KMS-11 (cell line): ENCODE results near the gene TPPP.

ENCODE experiments used
- H2AFZ ChIP-seq: fragments of 200-600 bp; sonication (generic); 2 replicates; pipeline ENCODE4 v1.6.1; 2016; ENCODE audit warnings: antibody characterized with exemption, mixed run types, low read depth
- H3K27ac ChIP-seq: fragments of 200-600 bp; sonication (generic); 2 replicates; pipeline ENCODE4 v1.6.1; 2016; ENCODE audit warnings: mild to moderate bottlenecking, mixed run types
- H3K27me3 ChIP-seq: fragments of 200-600 bp; sonication (generic); 2 replicates; pipeline ENCODE4 v1.6.1; 2017; ENCODE audit warnings: mild to moderate bottlenecking, low read depth, mixed run types, moderate library complexity; ENCODE audit not compliant: insufficient read depth
- H3K36me3 ChIP-seq: fragments of 200-600 bp; sonication (generic); 2 replicates; pipeline ENCODE4 v1.6.1; 2017; ENCODE audit warnings: mild to moderate bottlenecking, mixed run types; ENCODE audit not compliant: insufficient read depth
- H3K4me1 ChIP-seq: fragments of 200-600 bp; sonication (generic); 2 replicates; pipeline ENCODE4 v1.6.1; 2016; ENCODE audit warnings: mild to moderate bottlenecking, low read depth, mixed run types; ENCODE audit not compliant: poor library complexity, severe bottlenecking
- H3K4me2 ChIP-seq: fragments of 200-600 bp; sonication (generic); 2 replicates; pipeline ENCODE4 v1.7.0; 2016; ENCODE audit warnings: mild to moderate bottlenecking, mixed run types
- H3K4me3 ChIP-seq: fragments of 200-600 bp; sonication (generic); IDR thresholded peaks from 2 replicates; pipeline ENCODE4 v1.6.1; 2017; ENCODE audit warnings: low read depth, low read length, mixed read lengths; ENCODE audit not compliant: insufficient read depth
- H3K79me2 ChIP-seq: fragments of 200-600 bp; sonication (generic); 2 replicates; pipeline ENCODE4 v1.6.1; 2016; ENCODE audit warnings: low read depth, mixed run types; ENCODE audit not compliant: insufficient read depth
- H3K9ac ChIP-seq: fragments of 200-600 bp; sonication (generic); 2 replicates; pipeline ENCODE4 v1.6.1; 2016; ENCODE audit warnings: mild to moderate bottlenecking, mixed run types
- H4K20me1 ChIP-seq: fragments of 200-600 bp; sonication (generic); 2 replicates; pipeline ENCODE4 v1.6.1; 2016; ENCODE audit warnings: mild to moderate bottlenecking, mixed run types; ENCODE audit not compliant: insufficient read depth
- TF ChIP-seq, protein P1 (sequence below): fragments of 200-600 bp; sonication (generic); conservative IDR thresholded peaks from 2 replicates; pipeline ENCODE4 v1.6.1; 2017; ENCODE audit warnings: low read depth, mild to moderate bottlenecking, antibody characterized with exemption, low read length, moderate library complexity, mixed read lengths

Gene TPPP

DNA sequence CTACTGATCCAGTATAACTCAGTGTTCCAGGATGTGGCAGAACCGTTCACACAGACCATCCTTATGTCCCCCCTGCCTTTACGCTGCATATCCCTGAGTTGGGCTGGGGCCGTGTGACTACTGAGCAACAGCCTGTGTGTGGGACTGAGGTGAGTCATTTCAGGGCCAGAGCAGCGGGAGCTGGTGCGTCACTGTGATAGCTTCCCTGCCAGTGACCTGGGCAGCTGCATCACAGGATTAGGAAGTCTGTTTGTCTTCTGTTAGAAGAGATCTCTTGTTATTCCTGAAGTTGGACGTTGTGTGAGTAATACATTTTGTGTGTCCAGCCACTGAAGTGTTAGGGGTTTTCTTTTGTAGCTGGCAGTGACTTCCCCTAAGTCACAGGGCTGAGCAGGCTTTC, 35.6 kb downstream of the TPPP start:
- H3K36me3 ChIP-seq, result no peaks in the 10 kb centered on the region; the same call in 1 of the 2 replicates
- no peaks in the 10 kb centered on the region for H4K20me1 ChIP-seq
- H3K4me1 ChIP-seq, result no peaks in the 10 kb centered on the region
- H3K4me3 ChIP-seq, result no peak overlapping the region
- H3K27me3 ChIP-seq, result no peaks in the 10 kb centered on the region
- H3K4me2 ChIP-seq, result no peak overlapping the region
- H3K79me2 ChIP-seq, result no peaks in the 10 kb centered on the region
- H3K27ac ChIP-seq, result no peak overlapping the region
- no peak overlapping the region for H3K9ac ChIP-seq
- TF ChIP-seq, protein P1, sequence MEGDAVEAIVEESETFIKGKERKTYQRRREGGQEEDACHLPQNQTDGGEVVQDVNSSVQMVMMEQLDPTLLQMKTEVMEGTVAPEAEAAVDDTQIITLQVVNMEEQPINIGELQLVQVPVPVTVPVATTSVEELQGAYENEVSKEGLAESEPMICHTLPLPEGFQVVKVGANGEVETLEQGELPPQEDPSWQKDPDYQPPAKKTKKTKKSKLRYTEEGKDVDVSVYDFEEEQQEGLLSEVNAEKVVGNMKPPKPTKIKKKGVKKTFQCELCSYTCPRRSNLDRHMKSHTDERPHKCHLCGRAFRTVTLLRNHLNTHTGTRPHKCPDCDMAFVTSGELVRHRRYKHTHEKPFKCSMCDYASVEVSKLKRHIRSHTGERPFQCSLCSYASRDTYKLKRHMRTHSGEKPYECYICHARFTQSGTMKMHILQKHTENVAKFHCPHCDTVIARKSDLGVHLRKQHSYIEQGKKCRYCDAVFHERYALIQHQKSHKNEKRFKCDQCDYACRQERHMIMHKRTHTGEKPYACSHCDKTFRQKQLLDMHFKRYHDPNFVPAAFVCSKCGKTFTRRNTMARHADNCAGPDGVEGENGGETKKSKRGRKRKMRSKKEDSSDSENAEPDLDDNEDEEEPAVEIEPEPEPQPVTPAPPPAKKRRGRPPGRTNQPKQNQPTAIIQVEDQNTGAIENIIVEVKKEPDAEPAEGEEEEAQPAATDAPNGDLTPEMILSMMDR, result no peak
- H2AFZ ChIP-seq, result no peak overlapping the region

GRCh38 chr5:655406-655805, 37.7 kb downstream of the TPPP start:
- Histone ChIP-seq H2AFZ (no peak overlapping the region), H3K27ac (no peak overlapping the region), H3K4me1 (no peaks in the 10 kb centered on the region), H3K4me2 (no peak overlapping the region), H3K79me2 (no peaks in the 10 kb centered on the region), H4K20me1 (no peaks in the 10 kb centered on the region), H3K36me3 (no peaks in the 10 kb centered on the region; the same call in 1 of the 2 replicates), H3K4me3 (no peak overlapping the region), H3K27me3 (no peaks in the 10 kb centered on the region), H3K9ac (no peak overlapping the region)
- TF ChIP-seq, protein P1, result no peak

DNA sequence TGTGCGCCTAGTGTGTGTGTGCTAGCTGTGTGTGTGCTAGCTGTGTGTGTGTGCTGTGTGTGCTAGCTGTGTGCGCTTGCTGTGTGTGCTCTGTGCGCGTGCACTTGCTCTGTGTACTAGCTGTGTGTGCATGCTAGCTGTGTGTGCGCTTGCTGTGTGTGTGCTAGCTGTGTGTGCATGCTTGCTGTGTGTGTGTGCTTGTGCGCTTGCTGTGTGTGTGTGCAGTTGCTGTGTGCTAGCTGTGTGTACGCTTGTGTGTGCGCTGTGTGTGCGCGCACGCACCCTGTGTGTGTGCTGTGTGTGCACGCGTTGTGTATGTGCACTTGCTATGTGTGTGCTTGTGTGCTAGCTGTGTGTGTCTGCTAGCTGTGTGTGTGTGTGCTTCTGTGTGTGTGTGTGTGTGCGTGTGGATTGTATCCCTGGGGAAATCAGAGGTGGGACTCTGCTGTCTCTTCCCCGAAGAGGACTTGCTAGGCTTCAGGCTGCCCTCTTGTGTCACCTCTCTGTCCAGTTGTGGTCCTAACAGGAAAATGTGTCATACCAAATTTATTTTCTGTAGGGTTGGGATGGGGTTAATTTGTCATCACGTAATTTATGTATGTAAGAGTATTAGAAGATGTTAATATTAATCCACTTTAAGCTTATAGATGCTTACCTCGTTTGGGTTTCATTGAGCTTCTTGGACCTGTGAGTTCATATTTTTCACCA, 38.9 kb downstream of the TPPP start:
- no peak overlapping the region for H2AFZ ChIP-seq
- no peak overlapping the region for H3K4me2 ChIP-seq
- H3K27me3 ChIP-seq, result no peaks in the 10 kb centered on the region
- no peak overlapping the region for H3K27ac ChIP-seq
- no peaks in the 10 kb centered on the region for H4K20me1 ChIP-seq
- H3K79me2 ChIP-seq, result no peaks in the 10 kb centered on the region
- no peaks in the 10 kb centered on the region; the same call in 1 of the 2 replicates for H3K36me3 ChIP-seq
- H3K4me1 ChIP-seq, result no peaks in the 10 kb centered on the region
- TF ChIP-seq, protein P1, result no peak
- H3K9ac ChIP-seq, result no peak overlapping the region
- H3K4me3 ChIP-seq, result no peak overlapping the region

DNA sequence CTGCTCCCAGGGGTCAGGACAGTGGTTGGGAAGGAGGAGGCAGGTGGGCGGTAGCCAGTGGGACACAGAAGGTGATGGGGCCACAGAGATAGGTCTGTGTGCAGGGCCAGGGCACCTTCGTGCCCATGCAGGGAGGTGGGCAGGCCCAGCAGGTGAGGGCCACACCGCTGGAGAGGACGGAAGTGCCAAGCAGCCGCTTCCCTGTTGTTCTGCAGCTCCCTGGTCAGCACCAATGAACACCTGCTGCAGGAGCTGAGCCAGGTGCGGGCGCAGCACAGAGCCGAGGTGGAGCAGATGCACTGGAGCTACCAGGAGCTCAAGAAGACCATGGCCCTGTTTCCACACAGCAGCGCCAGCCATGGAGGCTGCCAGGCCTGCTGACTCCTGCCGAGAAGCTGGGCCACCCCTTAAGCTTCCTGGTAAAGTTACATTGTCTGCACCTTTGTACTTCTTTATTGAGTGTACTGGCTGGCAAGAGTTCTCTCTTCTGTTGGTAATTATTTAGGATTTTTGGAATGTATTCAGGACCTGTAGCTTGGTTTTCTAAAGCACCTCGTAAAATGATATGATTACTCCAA, 40.3 kb downstream of the TPPP start:
- H3K27me3 ChIP-seq, result no peaks in the 10 kb centered on the region
- no peak overlapping the region for H2AFZ ChIP-seq
- H3K4me2 ChIP-seq, result no peak overlapping the region
- TF ChIP-seq, protein P1, result no peak
- no peaks in the 10 kb centered on the region for H3K4me1 ChIP-seq
- no peaks in the 10 kb centered on the region for H4K20me1 ChIP-seq
- H3K9ac ChIP-seq, result no peak overlapping the region
- no peak overlapping the region for H3K27ac ChIP-seq
- no peaks in the 10 kb centered on the region for H3K79me2 ChIP-seq
- H3K36me3 ChIP-seq, result no peaks in the 10 kb centered on the region; the same call in 1 of the 2 replicates
- no peak overlapping the region for H3K4me3 ChIP-seq
